ENCODE results near the gene MACROD2. TPM values are rescaled to one million over a fixed set of nuclear protein-coding genes. Genes with fewer than 3 reads are reported as not detected.

Gene MACROD2
- total RNA-seq, 1 experiment from 2014 or later = 3.7 TPM

DNA sequence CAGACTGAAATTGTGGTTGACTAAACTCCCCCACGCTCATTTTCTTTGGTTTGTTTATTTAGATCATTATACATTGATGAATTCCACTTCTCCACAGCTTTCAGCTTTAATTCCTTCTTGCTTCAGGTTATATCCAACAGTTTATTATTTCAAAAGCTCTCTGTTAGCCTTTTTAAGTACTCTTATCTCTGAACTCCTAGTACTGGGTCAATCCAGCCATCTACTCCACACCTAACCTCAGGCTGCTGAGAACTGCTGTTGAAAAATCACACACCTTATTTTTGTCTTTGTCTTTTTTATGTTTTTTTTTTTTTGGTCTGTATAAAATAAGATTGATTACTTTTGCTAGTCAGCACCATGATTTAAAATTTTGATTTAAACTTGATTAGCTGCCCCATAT lies 309.2 kb downstream of the MACROD2 start (continued):
- TF ChIP-seq TCF7L2 (IDR thresholded peaks at IDR 0.05; ENCODE audit: borderline replicate concordance, extremely low read depth, insufficient read depth, insufficient read length) = no peak
- TF ChIP-seq YY1 (IDR thresholded peaks at IDR 0.05; ENCODE audit: extremely low read depth, insufficient replicate concordance, low read depth, low read length) = no peak
- no peak for TF ChIP-seq EZH2phosphoT487 (IDR thresholded peaks at IDR 0.05; ENCODE audit: borderline replicate concordance)
- TF ChIP-seq, protein P1, sequence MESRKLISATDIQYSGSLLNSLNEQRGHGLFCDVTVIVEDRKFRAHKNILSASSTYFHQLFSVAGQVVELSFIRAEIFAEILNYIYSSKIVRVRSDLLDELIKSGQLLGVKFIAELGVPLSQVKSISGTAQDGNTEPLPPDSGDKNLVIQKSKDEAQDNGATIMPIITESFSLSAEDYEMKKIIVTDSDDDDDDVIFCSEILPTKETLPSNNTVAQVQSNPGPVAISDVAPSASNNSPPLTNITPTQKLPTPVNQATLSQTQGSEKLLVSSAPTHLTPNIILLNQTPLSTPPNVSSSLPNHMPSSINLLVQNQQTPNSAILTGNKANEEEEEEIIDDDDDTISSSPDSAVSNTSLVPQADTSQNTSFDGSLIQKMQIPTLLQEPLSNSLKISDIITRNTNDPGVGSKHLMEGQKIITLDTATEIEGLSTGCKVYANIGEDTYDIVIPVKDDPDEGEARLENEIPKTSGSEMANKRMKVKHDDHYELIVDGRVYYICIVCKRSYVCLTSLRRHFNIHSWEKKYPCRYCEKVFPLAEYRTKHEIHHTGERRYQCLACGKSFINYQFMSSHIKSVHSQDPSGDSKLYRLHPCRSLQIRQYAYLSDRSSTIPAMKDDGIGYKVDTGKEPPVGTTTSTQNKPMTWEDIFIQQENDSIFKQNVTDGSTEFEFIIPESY (IDR thresholded peaks at IDR 0.05; ENCODE audit: extremely low read depth, insufficient replicate concordance, low read length) = no peak

GRCh38 chr20:14307956-14308355 lies 312.6 kb downstream of the MACROD2 start:
- Histone ChIP-seq H3K27ac (ENCODE audit: low read depth, low read length) (no peak overlapping the region), H3K27me3 (ENCODE audit: insufficient read depth, low read length) (no peaks in the 10 kb centered on the region), H3K79me2 (ENCODE audit: insufficient read depth, low read length) (no peaks in the 10 kb centered on the region), H2AFZ (ENCODE audit: low read depth, low read length, poor library complexity, severe bottlenecking) (no peak overlapping the region), H3K9ac (ENCODE audit: low read length) (no peak overlapping the region), H3K4me3 (replicated peaks in 1 of 2; ENCODE audit: low read depth in 1 of 2, low read length in 2 of 2) (no peak overlapping the region), H3K9me2 (ENCODE audit: insufficient read depth) (no peaks in the 10 kb centered on the region), H4K20me1 (ENCODE audit: insufficient read depth) (no peaks in the 10 kb centered on the region), H3K9me3 (ENCODE audit: control insufficient read depth in 1 of 2, insufficient read depth in 1 of 2, low read depth in 1 of 2, low read length in 2 of 2) (no peaks in the 10 kb centered on the region), H3K4me1 (ENCODE audit: control insufficient read depth in 1 of 2, insufficient read depth in 2 of 2, low read length in 2 of 2) (no peaks in the 10 kb centered on the region), H3K36me3 (ENCODE audit: control insufficient read depth in 1 of 2, insufficient read depth in 2 of 2, low read length in 2 of 2) (no peaks in the 10 kb centered on the region), H3K4me2 (ENCODE audit: low read length) (no peak overlapping the region)
- ATAC-seq (no peak), DNase-seq (ENCODE audit: low read depth, low spot score) (no peak)
- ChIA-PET CTCF (no interaction called here), POLR2A (no interaction called here), RAD21 (ENCODE audit: low non-redundant PET in 1 of 2, low total read pairs in 2 of 2, uncharacterized antibody in 2 of 2, unreplicated experiment in 2 of 2) (no interaction called here)
- intact Hi-C loops (cut with micrococcal nuclease) = no loop called here
- no TSS peak for BruUV-seq (replicated peaks)
- TF ChIP-seq EZH2 (IDR thresholded peaks at IDR 0.05) (no peak), POLR2AphosphoS5 (IDR thresholded peaks at IDR 0.05; ENCODE audit: low read depth, low read length) (no peak), EZH2phosphoT487 (IDR thresholded peaks at IDR 0.05; ENCODE audit: borderline replicate concordance) (no peak), EGR1 (IDR thresholded peaks at IDR 0.05; ENCODE audit: low read depth) (no peak)
- TF ChIP-seq, protein P2, sequence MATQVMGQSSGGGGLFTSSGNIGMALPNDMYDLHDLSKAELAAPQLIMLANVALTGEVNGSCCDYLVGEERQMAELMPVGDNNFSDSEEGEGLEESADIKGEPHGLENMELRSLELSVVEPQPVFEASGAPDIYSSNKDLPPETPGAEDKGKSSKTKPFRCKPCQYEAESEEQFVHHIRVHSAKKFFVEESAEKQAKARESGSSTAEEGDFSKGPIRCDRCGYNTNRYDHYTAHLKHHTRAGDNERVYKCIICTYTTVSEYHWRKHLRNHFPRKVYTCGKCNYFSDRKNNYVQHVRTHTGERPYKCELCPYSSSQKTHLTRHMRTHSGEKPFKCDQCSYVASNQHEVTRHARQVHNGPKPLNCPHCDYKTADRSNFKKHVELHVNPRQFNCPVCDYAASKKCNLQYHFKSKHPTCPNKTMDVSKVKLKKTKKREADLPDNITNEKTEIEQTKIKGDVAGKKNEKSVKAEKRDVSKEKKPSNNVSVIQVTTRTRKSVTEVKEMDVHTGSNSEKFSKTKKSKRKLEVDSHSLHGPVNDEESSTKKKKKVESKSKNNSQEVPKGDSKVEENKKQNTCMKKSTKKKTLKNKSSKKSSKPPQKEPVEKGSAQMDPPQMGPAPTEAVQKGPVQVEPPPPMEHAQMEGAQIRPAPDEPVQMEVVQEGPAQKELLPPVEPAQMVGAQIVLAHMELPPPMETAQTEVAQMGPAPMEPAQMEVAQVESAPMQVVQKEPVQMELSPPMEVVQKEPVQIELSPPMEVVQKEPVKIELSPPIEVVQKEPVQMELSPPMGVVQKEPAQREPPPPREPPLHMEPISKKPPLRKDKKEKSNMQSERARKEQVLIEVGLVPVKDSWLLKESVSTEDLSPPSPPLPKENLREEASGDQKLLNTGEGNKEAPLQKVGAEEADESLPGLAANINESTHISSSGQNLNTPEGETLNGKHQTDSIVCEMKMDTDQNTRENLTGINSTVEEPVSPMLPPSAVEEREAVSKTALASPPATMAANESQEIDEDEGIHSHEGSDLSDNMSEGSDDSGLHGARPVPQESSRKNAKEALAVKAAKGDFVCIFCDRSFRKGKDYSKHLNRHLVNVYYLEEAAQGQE (IDR thresholded peaks at IDR 0.05; ENCODE audit: low read depth) = no peak
- TF ChIP-seq, protein P1 (IDR thresholded peaks at IDR 0.05; ENCODE audit: extremely low read depth, insufficient replicate concordance, low read length) = no peak

Measured in HCT116 (cell line).